ENCODE data around the gene CLEC2B.

Gene CLEC2B

GRCh38 chr12:9872162-9872561 is 3.0 kb upstream of the CLEC2B start:
- no peak overlapping the region for H3K4me3 ChIP-seq (ENCODE audit: low read depth, low read length, poor library complexity, severe bottlenecking)
- no peak overlapping the region for H3K9ac ChIP-seq (ENCODE audit: low read length)
- H3K27me3 ChIP-seq (ENCODE audit: insufficient read depth, low read length), result no peaks in the 10 kb centered on the region
- no peaks in the 10 kb centered on the region for H3K36me3 ChIP-seq (ENCODE audit: insufficient read depth, low read length)
- H3K9me2 ChIP-seq (ENCODE audit: low read depth, low read length), result no peaks in the 10 kb centered on the region
- no peak for TF ChIP-seq EZH2 (IDR thresholded peaks at IDR 0.05; ENCODE audit: borderline replicate concordance, low read length)
- TF ChIP-seq, protein P1, sequence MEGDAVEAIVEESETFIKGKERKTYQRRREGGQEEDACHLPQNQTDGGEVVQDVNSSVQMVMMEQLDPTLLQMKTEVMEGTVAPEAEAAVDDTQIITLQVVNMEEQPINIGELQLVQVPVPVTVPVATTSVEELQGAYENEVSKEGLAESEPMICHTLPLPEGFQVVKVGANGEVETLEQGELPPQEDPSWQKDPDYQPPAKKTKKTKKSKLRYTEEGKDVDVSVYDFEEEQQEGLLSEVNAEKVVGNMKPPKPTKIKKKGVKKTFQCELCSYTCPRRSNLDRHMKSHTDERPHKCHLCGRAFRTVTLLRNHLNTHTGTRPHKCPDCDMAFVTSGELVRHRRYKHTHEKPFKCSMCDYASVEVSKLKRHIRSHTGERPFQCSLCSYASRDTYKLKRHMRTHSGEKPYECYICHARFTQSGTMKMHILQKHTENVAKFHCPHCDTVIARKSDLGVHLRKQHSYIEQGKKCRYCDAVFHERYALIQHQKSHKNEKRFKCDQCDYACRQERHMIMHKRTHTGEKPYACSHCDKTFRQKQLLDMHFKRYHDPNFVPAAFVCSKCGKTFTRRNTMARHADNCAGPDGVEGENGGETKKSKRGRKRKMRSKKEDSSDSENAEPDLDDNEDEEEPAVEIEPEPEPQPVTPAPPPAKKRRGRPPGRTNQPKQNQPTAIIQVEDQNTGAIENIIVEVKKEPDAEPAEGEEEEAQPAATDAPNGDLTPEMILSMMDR (IDR thresholded peaks at IDR 0.05; ENCODE audit: low read length), result no peak
- no peaks in the 10 kb centered on the region for H3K9me3 ChIP-seq (ENCODE audit: low read length)
- peaks cover 25% of the 10 kb centered on the region for H3K4me1 ChIP-seq (ENCODE audit: insufficient read depth, low read length, severe bottlenecking)
- no peaks in the 10 kb centered on the region for H3K79me2 ChIP-seq (ENCODE audit: insufficient read depth, low read length)
- H2AFZ ChIP-seq (ENCODE audit: low read length), result no peak overlapping the region
- H3F3A ChIP-seq (ENCODE audit: insufficient read depth, low read length), result no peaks in the 10 kb centered on the region
- H3K4me2 ChIP-seq (ENCODE audit: low read length), result no peak overlapping the region
- no peaks in the 10 kb centered on the region for H4K20me1 ChIP-seq (ENCODE audit: insufficient read depth, low read length)
- H3K27ac ChIP-seq (ENCODE audit: low read depth, low read length, poor library complexity, severe bottlenecking), result no peak overlapping the region

GRCh38 chr12:9870286-9870866 is 1.2 kb upstream of the CLEC2B start:
- Histone ChIP-seq H3K27ac (ENCODE audit: low read depth, low read length, poor library complexity, severe bottlenecking) (no peak overlapping the region), H4K20me1 (ENCODE audit: insufficient read depth, low read length) (no peaks in the 10 kb centered on the region), H3K4me1 (ENCODE audit: insufficient read depth, low read length, severe bottlenecking) (peaks cover 32% of the 10 kb centered on the region), H3F3A (ENCODE audit: insufficient read depth, low read length) (no peaks in the 10 kb centered on the region), H3K9me2 (ENCODE audit: low read depth, low read length) (no peaks in the 10 kb centered on the region), H3K4me2 (ENCODE audit: low read length) (peak overlapping the region; percentile 71; the same call in 1 of the 2 replicates), H3K4me3 (ENCODE audit: low read depth, low read length, poor library complexity, severe bottlenecking) (peak overlapping the region; percentile 51), H3K9ac (ENCODE audit: low read length) (no peak overlapping the region; the same call in 1 of the 2 replicates), H2AFZ (ENCODE audit: low read length) (peak overlapping the region; percentile 97), H3K79me2 (ENCODE audit: insufficient read depth, low read length) (no peaks in the 10 kb centered on the region), H3K27me3 (ENCODE audit: insufficient read depth, low read length) (no peaks in the 10 kb centered on the region), H3K9me3 (ENCODE audit: low read length) (no peaks in the 10 kb centered on the region), H3K36me3 (ENCODE audit: insufficient read depth, low read length) (no peaks in the 10 kb centered on the region)
- TF ChIP-seq, protein P1 (IDR thresholded peaks at IDR 0.05; ENCODE audit: low read length), result no peak
- TF ChIP-seq EZH2 (IDR thresholded peaks at IDR 0.05; ENCODE audit: borderline replicate concordance, low read length), result no peak

GRCh38 chr12:9868951-9869306 is 225 bp downstream of the CLEC2B start:
- Histone ChIP-seq H3K36me3 (ENCODE audit: insufficient read depth, low read length) (no peaks in the 10 kb centered on the region), H3K9ac (ENCODE audit: low read length) (no peak overlapping the region), H2AFZ (ENCODE audit: low read length) (peak overlapping the region; percentile 97), H3K27me3 (ENCODE audit: insufficient read depth, low read length) (no peaks in the 10 kb centered on the region), H3K9me2 (ENCODE audit: low read depth, low read length) (no peaks in the 10 kb centered on the region), H3K4me2 (ENCODE audit: low read length) (peak overlapping the region; percentile 71), H4K20me1 (ENCODE audit: insufficient read depth, low read length) (no peaks in the 10 kb centered on the region), H3K4me3 (ENCODE audit: low read depth, low read length, poor library complexity, severe bottlenecking) (peak overlapping the region; percentile 51), H3F3A (ENCODE audit: insufficient read depth, low read length) (no peaks in the 10 kb centered on the region), H3K79me2 (ENCODE audit: insufficient read depth, low read length) (no peaks in the 10 kb centered on the region), H3K27ac (ENCODE audit: low read depth, low read length, poor library complexity, severe bottlenecking) (no peak overlapping the region), H3K9me3 (ENCODE audit: low read length) (0 out of 2 replicates have a peak, but pooled peaks cover 2% of the 10 kb centered on the region), H3K4me1 (ENCODE audit: insufficient read depth, low read length, severe bottlenecking) (peaks cover 32% of the 10 kb centered on the region)
- TF ChIP-seq, protein P1 (IDR thresholded peaks at IDR 0.05; ENCODE audit: low read length), result no peak
- TF ChIP-seq EZH2 (IDR thresholded peaks at IDR 0.05; ENCODE audit: borderline replicate concordance, low read length), result no peak

Measured in OCI-LY1 (cell line).